Measurements from ENCODE around the gene MCF2L.

Gene MCF2L

GRCh38 chr13:113080361-113080831 is 111.4 kb downstream of the MCF2L start (continued):
- no peak for TF ChIP-seq CSRNP3 (CRISPR knock-in tag; IDR thresholded peaks at IDR 0.05)
- TF ChIP-seq ZNF70 (CRISPR knock-in tag; IDR thresholded peaks at IDR 0.05) = no peak
- TF ChIP-seq ZFP30 (CRISPR knock-in tag; IDR thresholded peaks at IDR 0.05) = no peak
- TF ChIP-seq TSHZ2 (CRISPR knock-in tag; IDR thresholded peaks at IDR 0.05) = no peak
- no peak for TF ChIP-seq PPARA (CRISPR knock-in tag; IDR thresholded peaks at IDR 0.05; ENCODE audit: borderline replicate concordance)
- TF ChIP-seq OSR1 (CRISPR knock-in tag; IDR thresholded peaks at IDR 0.05) = no peak

- no peak for ATAC-seq
- TF ChIP-seq BACH2 (CRISPR knock-in tag; IDR thresholded peaks at IDR 0.05; ENCODE audit: borderline replicate concordance) = no peak
- TF ChIP-seq ZNF565 (CRISPR knock-in tag; conservative IDR thresholded peaks at IDR 0.05; ENCODE audit: low read depth) = no peak
- TF ChIP-seq OSR1 (CRISPR knock-in tag; IDR thresholded peaks at IDR 0.05) = no peak
- no peak for TF ChIP-seq CREB5 (CRISPR knock-in tag; IDR thresholded peaks at IDR 0.05; ENCODE audit: low read depth)
- no peak for TF ChIP-seq TCF4 (CRISPR knock-in tag; IDR thresholded peaks at IDR 0.05; ENCODE audit: borderline replicate concordance)
- no peak for TF ChIP-seq ZFP3 (CRISPR knock-in tag; IDR thresholded peaks at IDR 0.05)
- TF ChIP-seq ZNF8 (CRISPR knock-in tag; IDR thresholded peaks at IDR 0.05) = no peak
- TF ChIP-seq RARB (CRISPR knock-in tag; IDR thresholded peaks at IDR 0.05) = no peak
- TF ChIP-seq ARNTL (CRISPR knock-in tag; IDR thresholded peaks at IDR 0.05; ENCODE audit: borderline replicate concordance, low read depth) = no peak
- no peak for TF ChIP-seq CSRNP3 (CRISPR knock-in tag; IDR thresholded peaks at IDR 0.05)
- TF ChIP-seq POU6F1 (CRISPR knock-in tag; IDR thresholded peaks at IDR 0.05; ENCODE audit: borderline replicate concordance, low read depth) = no peak
- TF ChIP-seq ZNF70 (CRISPR knock-in tag; IDR thresholded peaks at IDR 0.05) = no peak
- no peak for TF ChIP-seq ESRRG (CRISPR knock-in tag; IDR thresholded peaks at IDR 0.05)
- TF ChIP-seq PATZ1 (CRISPR knock-in tag; IDR thresholded peaks at IDR 0.05; ENCODE audit: borderline replicate concordance) = no peak
- TF ChIP-seq ZFP30 (CRISPR knock-in tag; IDR thresholded peaks at IDR 0.05) = no peak
- TF ChIP-seq CSDC2 (CRISPR knock-in tag; IDR thresholded peaks at IDR 0.05) = no peak
- no peak for TF ChIP-seq TSHZ2 (CRISPR knock-in tag; IDR thresholded peaks at IDR 0.05)
Observed at GRCh38 chr13:113080901-113081521, 112.0 kb downstream of the MCF2L start.
